Ishikawa (cell line): ENCODE results near the gene MTAP.

ENCODE experiments used
- CEBPB ChIP-seq: IDR thresholded peaks from 2 replicates; pipeline ENCODE4 v1.6.1; 2012
- CREB1 ChIP-seq: IDR thresholded peaks from 2 replicates; pipeline ENCODE4 v1.6.1; 2012; ENCODE audit warnings: low read depth
- EGR1 ChIP-seq: IDR thresholded peaks from 2 replicates; pipeline ENCODE4 v1.6.1; 2012
- EP300 ChIP-seq: IDR thresholded peaks from 2 replicates; pipeline ENCODE4 v1.6.1; 2012; ENCODE audit warnings: borderline replicate concordance
- FOXM1 ChIP-seq: IDR thresholded peaks from 2 replicates; pipeline ENCODE4 v1.6.1; 2012; ENCODE audit warnings: low read depth, borderline replicate concordance
- MAX ChIP-seq: IDR thresholded peaks from 2 replicates; pipeline ENCODE4 v1.6.1; 2012
- NFIC ChIP-seq: IDR thresholded peaks from 2 replicates; pipeline ENCODE4 v1.6.1; 2012
- RAD21 ChIP-seq: IDR thresholded peaks from 2 replicates; pipeline ENCODE4 v1.6.1; 2012; ENCODE audit warnings: low read depth
- REST ChIP-seq: IDR thresholded peaks from 2 replicates; pipeline ENCODE4 v1.6.1; 2012; ENCODE audit warnings: low read depth, mild to moderate bottlenecking
- TAF1 ChIP-seq: IDR thresholded peaks from 2 replicates; pipeline ENCODE4 v1.6.1; 2012; ENCODE audit warnings: low read depth, mild to moderate bottlenecking
- TCF12 ChIP-seq: IDR thresholded peaks from 2 replicates; pipeline ENCODE4 v1.6.1; 2012; ENCODE audit warnings: low read depth
- TEAD4 ChIP-seq: IDR thresholded peaks from 2 replicates; pipeline ENCODE4 v1.6.1; 2012
- USF1 ChIP-seq: IDR thresholded peaks from 2 replicates; pipeline ENCODE4 v1.6.1; 2012
- YY1 ChIP-seq: IDR thresholded peaks from 2 replicates; pipeline ENCODE4 v1.6.1; 2012; ENCODE audit warnings: low read depth
- ZBTB7A ChIP-seq: IDR thresholded peaks from 2 replicates; pipeline ENCODE4 v1.6.1; 2012; ENCODE audit warnings: low read depth

MTAP gene

GRCh38 chr9:21927752-21928151 is 125.3 kb downstream of the MTAP start:
- TF ChIP-seq RAD21 = no peak
- no peak for TF ChIP-seq EP300
- no peak for TF ChIP-seq FOXM1

GRCh38 chr9:21931428-21931827 is 129.0 kb downstream of the MTAP start:
- TF ChIP-seq REST = no peak
- no peak for TF ChIP-seq YY1
- no peak for TF ChIP-seq TEAD4
- no peak for TF ChIP-seq TCF12
- TF ChIP-seq FOXM1 = no peak
- no peak for TF ChIP-seq MAX
- no peak for TF ChIP-seq ZBTB7A
- no peak for TF ChIP-seq CREB1
- no peak for TF ChIP-seq CEBPB
- TF ChIP-seq USF1 = no peak
- TF ChIP-seq EP300 = no peak

GRCh38 chr9:21933281-21933680 is 130.8 kb downstream of the MTAP start:
- TF ChIP-seq TCF12 = no peak
- no peak for TF ChIP-seq MAX
- no peak for TF ChIP-seq ZBTB7A

GRCh38 chr9:21933865-21934264 is 131.4 kb downstream of the MTAP start:
- TF ChIP-seq TCF12 (no peak), CEBPB (no peak), ZBTB7A (no peak), REST (no peak), YY1 (no peak), TEAD4 (no peak), EGR1 (no peak), NFIC (no peak), FOXM1 (no peak), EP300 (no peak), CREB1 (no peak), TAF1 (no peak), USF1 (no peak), MAX (no peak), RAD21 (no peak)

GRCh38 chr9:21935631-21936030 is 133.2 kb downstream of the MTAP start:
- TF ChIP-seq REST = no peak
- TF ChIP-seq TAF1 = no peak
- TF ChIP-seq EGR1 = no peak
- no peak for TF ChIP-seq FOXM1

GRCh38 chr9:21936161-21936560 is 133.7 kb downstream of the MTAP start:
- TF ChIP-seq YY1 = no peak
- TF ChIP-seq EGR1 = no peak
